Non-pigmented ciliary epithelial cell (primary cell): Measurements from ENCODE around the gene SPC24.
"Not testable (repeated sequence)": the region's sequence is repeated elsewhere in the genome, so short reads cannot be mapped to it uniquely, and the experiment has no call there.

Experiments used
- DNase-seq: peaks from one replicate; pipeline ENCODE4 v3.0.0-alpha.2; 2010; ENCODE audit warnings: low read depth

Gene SPC24

DNA sequence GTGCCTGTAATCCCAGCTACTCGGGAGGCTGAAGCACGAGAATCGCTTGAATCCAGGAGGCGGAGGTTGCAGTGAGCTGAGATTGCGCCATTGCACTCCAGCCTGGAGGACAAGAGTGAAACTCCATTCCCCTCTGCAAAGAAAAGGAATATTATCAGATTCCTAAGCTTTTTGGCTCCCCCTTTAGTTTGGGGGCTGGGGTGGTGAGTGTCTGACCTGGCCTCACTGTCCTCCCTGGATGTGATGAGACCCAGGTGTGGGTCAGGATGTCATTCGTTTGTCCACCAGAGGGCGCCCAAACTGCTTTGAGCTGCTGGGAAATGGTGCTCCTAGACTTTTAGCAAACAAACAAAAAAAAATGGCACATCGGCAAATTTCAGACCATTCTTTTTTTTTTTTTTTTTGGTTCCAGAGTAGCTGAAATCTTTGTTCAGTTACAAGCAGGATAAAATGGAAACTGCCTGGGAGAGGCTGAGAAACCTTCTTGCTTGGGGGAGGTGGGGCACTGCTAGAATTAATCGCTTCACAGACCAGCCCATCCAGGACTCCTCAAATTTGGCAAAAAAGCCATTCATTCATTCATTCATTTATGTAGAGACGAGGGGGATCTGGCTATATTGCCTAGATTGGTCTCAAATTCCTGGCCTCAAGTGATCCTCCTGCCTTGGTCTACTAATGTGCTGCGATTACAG lies 29.4 kb downstream of the SPC24 start:
- no peak for DNase-seq

- DNase-seq, result not testable (repeated sequence)
These were observed 31.4 kb downstream of the SPC24 start for GRCh38 chr19:11124157-11124556.

- no peak for DNase-seq
These were observed 32.5 kb downstream of the SPC24 start for GRCh38 chr19:11123114-11123513.

GRCh38 chr19:11121963-11122362 lies 33.6 kb downstream of the SPC24 start:
- not testable (repeated sequence) for DNase-seq

- DNase-seq, result no peak
These were observed 39.1 kb downstream of the SPC24 start for GRCh38 chr19:11116507-11116906.

- DNase-seq, result no peak
These were observed 39.6 kb downstream of the SPC24 start for GRCh38 chr19:11115895-11116446.

GRCh38 chr19:11115042-11115441 lies 40.5 kb downstream of the SPC24 start:
- no peak for DNase-seq

- DNase-seq, result no peak
These were observed 42.4 kb downstream of the SPC24 start for GRCh38 chr19:11113140-11113708.

GRCh38 chr19:11111771-11112144 lies 43.8 kb downstream of the SPC24 start:
- no peak for DNase-seq

DNA sequence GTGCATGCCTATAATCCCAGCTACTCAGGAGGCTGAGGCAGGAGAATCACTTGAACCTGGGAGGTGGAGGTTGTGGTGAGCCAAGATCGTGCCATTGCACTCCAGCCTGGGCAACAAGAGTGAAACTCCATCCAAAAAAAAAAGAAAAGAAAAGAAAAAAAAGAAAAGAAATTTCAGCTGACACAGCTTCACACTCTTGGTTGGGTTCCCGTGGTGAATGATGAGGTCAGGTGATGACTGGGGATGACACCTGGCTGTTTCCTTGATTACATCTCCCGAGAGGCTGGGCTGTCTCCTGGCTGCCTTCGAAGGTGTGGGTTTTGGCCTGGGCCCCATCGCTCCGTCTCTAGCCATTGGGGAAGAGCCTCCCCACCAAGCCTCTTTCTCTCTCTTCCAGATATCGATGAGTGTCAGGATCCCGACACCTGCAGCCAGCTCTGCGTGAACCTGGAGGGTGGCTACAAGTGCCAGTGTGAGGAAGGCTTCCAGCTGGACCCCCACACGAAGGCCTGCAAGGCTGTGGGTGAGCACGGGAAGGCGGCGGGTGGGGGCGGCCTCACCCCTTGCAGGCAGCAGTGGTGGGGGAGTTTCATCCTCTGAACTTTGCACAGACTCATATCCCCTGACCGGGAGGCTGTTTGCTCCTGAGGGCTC lies 44.3 kb downstream of the SPC24 start:
- DNase-seq, result no peak

DNA sequence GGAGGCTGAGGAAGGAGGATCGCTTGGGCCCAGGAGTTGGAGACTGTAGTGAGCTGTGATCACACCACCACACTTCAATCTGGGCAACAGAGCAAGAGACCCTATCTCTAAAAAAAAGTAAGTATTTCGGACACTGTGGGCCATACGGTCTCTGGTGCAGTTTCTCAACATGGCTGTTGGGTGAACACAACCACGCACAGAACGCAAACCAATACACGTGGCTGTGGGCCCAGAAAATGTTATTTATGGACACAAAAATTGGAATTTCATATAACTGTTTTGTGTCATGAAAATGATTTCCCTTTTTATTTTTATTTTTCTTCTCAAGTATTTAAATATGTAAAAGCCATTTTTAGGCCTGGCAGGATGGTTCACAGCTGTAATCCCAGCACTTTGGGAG lies 46.8 kb downstream of the SPC24 start:
- no peak for DNase-seq

DNA sequence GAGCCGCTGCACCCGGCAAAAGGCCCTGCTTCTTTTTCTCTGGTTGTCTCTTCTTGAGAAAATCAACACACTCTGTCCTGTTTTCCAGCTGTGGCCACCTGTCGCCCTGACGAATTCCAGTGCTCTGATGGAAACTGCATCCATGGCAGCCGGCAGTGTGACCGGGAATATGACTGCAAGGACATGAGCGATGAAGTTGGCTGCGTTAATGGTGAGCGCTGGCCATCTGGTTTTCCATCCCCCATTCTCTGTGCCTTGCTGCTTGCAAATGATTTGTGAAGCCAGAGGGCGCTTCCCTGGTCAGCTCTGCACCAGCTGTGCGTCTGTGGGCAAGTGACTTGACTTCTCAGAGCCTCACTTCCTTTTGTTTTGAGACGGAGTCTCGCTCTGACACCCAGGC lies 49.1 kb downstream of the SPC24 start:
- DNase-seq, result no peak

DNA sequence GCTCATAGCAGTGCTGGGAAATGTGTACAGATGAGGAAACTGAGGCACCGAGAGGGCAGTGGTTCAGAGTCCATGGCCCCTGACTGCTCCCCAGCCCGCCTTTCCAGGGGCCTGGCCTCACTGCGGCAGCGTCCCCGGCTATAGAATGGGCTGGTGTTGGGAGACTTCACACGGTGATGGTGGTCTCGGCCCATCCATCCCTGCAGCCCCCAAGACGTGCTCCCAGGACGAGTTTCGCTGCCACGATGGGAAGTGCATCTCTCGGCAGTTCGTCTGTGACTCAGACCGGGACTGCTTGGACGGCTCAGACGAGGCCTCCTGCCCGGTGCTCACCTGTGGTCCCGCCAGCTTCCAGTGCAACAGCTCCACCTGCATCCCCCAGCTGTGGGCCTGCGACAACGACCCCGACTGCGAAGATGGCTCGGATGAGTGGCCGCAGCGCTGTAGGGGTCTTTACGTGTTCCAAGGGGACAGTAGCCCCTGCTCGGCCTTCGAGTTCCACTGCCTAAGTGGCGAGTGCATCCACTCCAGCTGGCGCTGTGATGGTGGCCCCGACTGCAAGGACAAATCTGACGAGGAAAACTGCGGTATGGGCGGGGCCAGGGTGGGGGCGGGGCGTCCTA lies 50.5 kb downstream of the SPC24 start:
- no peak for DNase-seq

- DNase-seq, result not testable (repeated sequence)
These were observed 51.9 kb downstream of the SPC24 start for GRCh38 chr19:11103667-11104066.

- no peak for DNase-seq
These were observed 52.6 kb downstream of the SPC24 start for GRCh38 chr19:11102944-11103343.

DNA sequence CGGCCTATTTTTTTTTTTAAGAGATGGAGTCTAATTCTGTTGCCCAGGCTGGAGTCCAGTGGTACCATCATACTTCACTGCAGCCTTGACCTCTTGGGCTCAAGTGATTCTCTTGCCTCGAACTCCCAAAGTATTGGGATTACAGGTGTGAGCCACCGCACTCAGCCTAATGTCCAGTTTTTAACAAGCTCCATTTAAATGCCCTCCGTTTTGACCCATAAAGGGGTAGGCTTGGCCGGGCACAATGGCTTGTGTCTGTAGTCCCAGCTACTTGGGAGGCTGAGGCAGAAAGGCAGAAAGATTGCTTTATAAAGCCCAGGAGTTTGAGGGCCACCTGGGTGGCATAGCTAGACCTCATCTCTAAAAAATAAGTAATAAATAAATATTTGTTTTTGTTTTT lies 54.5 kb downstream of the SPC24 start:
- DNase-seq, result no peak

DNA sequence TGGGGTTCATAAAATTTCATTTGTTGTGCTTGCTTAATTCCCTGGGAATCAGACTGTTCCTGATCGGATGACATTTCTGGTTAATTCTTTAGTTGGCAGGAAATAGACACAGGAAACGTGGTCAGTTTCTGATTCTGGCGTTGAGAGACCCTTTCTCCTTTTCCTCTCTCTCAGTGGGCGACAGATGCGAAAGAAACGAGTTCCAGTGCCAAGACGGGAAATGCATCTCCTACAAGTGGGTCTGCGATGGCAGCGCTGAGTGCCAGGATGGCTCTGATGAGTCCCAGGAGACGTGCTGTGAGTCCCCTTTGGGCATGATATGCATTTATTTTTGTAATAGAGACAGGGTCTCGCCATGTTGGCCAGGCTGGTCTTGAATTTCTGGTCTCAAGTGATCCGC lies 55.5 kb downstream of the SPC24 start:
- DNase-seq, result no peak

DNA sequence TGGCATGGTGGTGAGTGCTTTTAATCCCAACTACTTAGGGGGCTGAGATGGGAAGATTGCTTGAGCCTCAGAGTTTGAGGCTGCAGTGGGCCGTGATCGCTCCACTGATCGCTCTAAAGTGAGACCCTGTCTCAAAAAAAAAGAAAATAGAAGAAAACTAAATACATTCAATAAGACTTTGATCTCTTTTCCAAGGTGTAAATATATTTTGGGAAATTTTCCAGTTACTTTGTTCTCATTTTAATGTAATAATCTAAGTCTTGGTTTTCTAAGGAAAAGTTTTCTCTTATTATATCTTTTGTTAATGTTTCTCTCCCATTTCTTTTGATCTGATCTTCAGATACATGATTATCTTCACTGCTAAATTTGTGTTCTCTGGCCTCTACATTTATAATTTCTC lies 56.7 kb downstream of the SPC24 start:
- no peak for DNase-seq

DNA sequence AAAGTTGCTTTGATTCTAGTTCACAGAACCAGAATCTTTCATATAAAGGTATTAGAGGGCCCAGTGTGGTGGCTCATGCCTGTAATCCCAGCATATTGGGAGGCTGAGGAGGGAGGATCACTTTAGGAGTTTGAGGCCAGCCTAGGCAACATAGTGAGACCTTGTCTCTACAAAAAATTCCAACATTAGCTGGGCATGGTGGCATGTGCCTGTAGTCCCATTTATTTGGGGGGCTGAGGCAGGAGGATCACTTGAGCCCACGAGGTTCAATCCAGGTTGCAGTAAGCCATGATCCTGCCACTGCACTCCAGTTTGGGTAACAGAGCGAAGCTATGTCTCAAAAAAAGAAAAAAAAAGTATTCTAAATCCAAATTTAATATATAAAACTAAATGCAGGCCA lies 57.3 kb downstream of the SPC24 start:
- no peak for DNase-seq

- DNase-seq, result not testable (repeated sequence)
These were observed 58.2 kb downstream of the SPC24 start for GRCh38 chr19:11097367-11097766.

DNA sequence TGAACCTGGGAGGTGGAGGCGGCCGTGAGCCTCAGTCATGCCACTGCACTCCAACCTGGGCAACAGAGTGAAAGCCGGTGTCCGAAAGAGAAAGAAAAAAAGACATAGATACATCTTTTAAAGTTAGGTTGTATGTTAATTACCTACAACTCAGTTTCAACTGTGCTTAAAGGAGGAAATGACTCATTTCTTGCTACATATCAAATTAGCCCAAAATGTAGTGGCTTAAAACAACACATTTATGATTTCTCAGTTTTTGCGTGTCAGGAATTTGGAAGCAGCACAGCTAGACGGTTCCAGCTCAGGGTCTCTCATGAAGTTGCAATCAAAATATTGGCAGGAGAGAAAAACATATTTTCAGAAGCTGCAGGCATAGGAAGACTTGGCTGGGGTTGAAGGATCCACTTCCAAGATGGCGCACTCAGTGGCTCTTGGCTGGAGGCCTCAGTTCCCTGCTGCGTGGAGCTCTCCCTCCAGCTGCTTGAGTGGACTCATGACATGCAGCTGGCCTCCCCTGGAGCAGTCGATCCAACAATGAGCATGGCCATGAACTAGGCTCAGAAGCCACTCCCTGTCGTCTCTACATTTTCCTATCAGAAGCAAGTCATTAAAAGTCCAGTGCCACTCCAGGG lies 59.3 kb downstream of the SPC24 start:
- peak; percentile 19 for DNase-seq
